ENCODE measurements around the gene SH3BP5L. TPM values are rescaled to one million over a fixed set of nuclear protein-coding genes. Genes with fewer than 3 reads are reported as not detected.

The SH3BP5L gene
- total RNA-seq, 1 donor from 2014 or later, result 17.1 TPM

GRCh38 chr1:248814351-248814750 is 11.4 kb downstream of the SH3BP5L start:
- DNase-seq (ENCODE audit: low read depth), result no peak
- no peak overlapping the region for H3K4me3 ChIP-seq (ENCODE audit: low read depth, low read length)
- no peaks in the 10 kb centered on the region for H3K27me3 ChIP-seq (ENCODE audit: control insufficient read depth, insufficient read depth, low read length)
- peaks cover 12% of the 10 kb centered on the region for H3K36me3 ChIP-seq (ENCODE audit: control insufficient read depth, insufficient read depth, low read length)
- TF ChIP-seq CTCF (IDR thresholded peaks at IDR 0.05; ENCODE audit: insufficient read depth, low read length, severe bottlenecking), result no peak
- FAIRE-seq, result no peak

GRCh38 chr1:248813546-248813945 is 12.2 kb downstream of the SH3BP5L start:
- DNase-seq (ENCODE audit: low read depth) (no peak), FAIRE-seq (no peak)
- H3K27me3 ChIP-seq (ENCODE audit: control insufficient read depth, insufficient read depth, low read length), result no peaks in the 10 kb centered on the region
- H3K36me3 ChIP-seq (ENCODE audit: control insufficient read depth, insufficient read depth, low read length), result peaks cover 12% of the 10 kb centered on the region
- no peak overlapping the region for H3K4me3 ChIP-seq (ENCODE audit: low read depth, low read length)
- TF ChIP-seq CTCF (IDR thresholded peaks at IDR 0.05; ENCODE audit: insufficient read depth, low read length, severe bottlenecking), result no peak

- peaks cover 12% of the 10 kb centered on the region for H3K36me3 ChIP-seq (ENCODE audit: control insufficient read depth, insufficient read depth, low read length)
- no peak for FAIRE-seq
- H3K4me3 ChIP-seq (ENCODE audit: low read depth, low read length), result no peak overlapping the region
- no peak for TF ChIP-seq CTCF (IDR thresholded peaks at IDR 0.05; ENCODE audit: insufficient read depth, low read length, severe bottlenecking)
- no peaks in the 10 kb centered on the region for H3K27me3 ChIP-seq (ENCODE audit: control insufficient read depth, insufficient read depth, low read length)
- no peak for DNase-seq (ENCODE audit: low read depth)
Measured at GRCh38 chr1:248812736-248813425, 12.8 kb downstream of the SH3BP5L start.

GRCh38 chr1:248811514-248812490 is 13.9 kb downstream of the SH3BP5L start:
- peaks cover 12% of the 10 kb centered on the region for H3K36me3 ChIP-seq (ENCODE audit: control insufficient read depth, insufficient read depth, low read length)
- no peak for DNase-seq (ENCODE audit: low read depth)
- TF ChIP-seq CTCF (IDR thresholded peaks at IDR 0.05; ENCODE audit: insufficient read depth, low read length, severe bottlenecking), result no peak
- H3K4me3 ChIP-seq (ENCODE audit: low read depth, low read length), result no peak overlapping the region
- H3K27me3 ChIP-seq (ENCODE audit: control insufficient read depth, insufficient read depth, low read length), result no peaks in the 10 kb centered on the region
- no peak for FAIRE-seq

- Histone ChIP-seq H3K27me3 (ENCODE audit: control insufficient read depth, insufficient read depth, low read length) (no peaks in the 10 kb centered on the region), H3K36me3 (ENCODE audit: control insufficient read depth, insufficient read depth, low read length) (peaks cover 11% of the 10 kb centered on the region), H3K4me3 (ENCODE audit: low read depth, low read length) (no peak overlapping the region)
- FAIRE-seq (no peak), DNase-seq (ENCODE audit: low read depth) (no peak)
- TF ChIP-seq CTCF (IDR thresholded peaks at IDR 0.05; ENCODE audit: insufficient read depth, low read length, severe bottlenecking), result no peak
Measured at GRCh38 chr1:248810727-248811513, 14.8 kb downstream of the SH3BP5L start.
